Astrocyte (in vitro differentiated cells and primary cell): ENCODE measurements around the gene PCK1. TPM values are rescaled to one million over a fixed set of nuclear protein-coding genes. Genes with fewer than 3 reads are reported as not detected.

Source experiments
- DNase-seq: peaks from one replicate; pipeline ENCODE4 v3.0.0-alpha.2; 2010; ENCODE audit warnings: low read depth
- FAIRE-seq: peaks from 2 replicates; lab custom pipeline; 2011; peaks lifted over from hg19 to GRCh38; lab: Jason Lieb, UNC
- H2AFZ ChIP-seq: 2 replicates; pipeline ENCODE4 v1.6.0; 2012; ENCODE audit warnings: low read depth, low read length, inconsistent platforms
- H3K27ac ChIP-seq: 2 replicates; pipeline ENCODE4 v1.5.1; 2011; ENCODE audit warnings: low read depth, low read length, inconsistent platforms
- H3K27me3 ChIP-seq: 2 replicates; pipeline ENCODE4 v1.6.0; 2011; ENCODE audit warnings: low read length, inconsistent platforms; ENCODE audit not compliant: insufficient read depth
- H3K36me3 ChIP-seq: 2 replicates; pipeline ENCODE4 v1.5.1; 2011; ENCODE audit warnings: low read length, inconsistent platforms; ENCODE audit not compliant: insufficient read depth
- H3K4me1 ChIP-seq: 2 replicates; pipeline ENCODE4 v1.5.1; 2011; ENCODE audit warnings: low read length, inconsistent platforms; ENCODE audit not compliant: insufficient read depth
- H3K4me2 ChIP-seq: 2 replicates; pipeline ENCODE4 v1.6.0; 2012; ENCODE audit warnings: low read length, inconsistent platforms
- H3K4me3 ChIP-seq: 2 replicates; pipeline ENCODE4 v1.5.1; 2011; ENCODE audit warnings: low read depth, mild to moderate bottlenecking, low read length, inconsistent platforms; ENCODE audit not compliant: insufficient read depth
- H3K79me2 ChIP-seq: 2 replicates; pipeline ENCODE4 v1.6.0; 2012; ENCODE audit warnings: mild to moderate bottlenecking, low read length, inconsistent platforms; ENCODE audit not compliant: insufficient read depth
- H3K9ac ChIP-seq: 2 replicates; pipeline ENCODE4 v1.6.0; 2012; ENCODE audit warnings: mild to moderate bottlenecking, low read length, inconsistent platforms
- H3K9me3 ChIP-seq: 2 replicates; pipeline ENCODE4 v1.5.1; 2012; ENCODE audit warnings: low read depth, mild to moderate bottlenecking, low read length, inconsistent platforms; ENCODE audit not compliant: insufficient read depth
- H4K20me1 ChIP-seq: 2 replicates; pipeline ENCODE4 v1.6.0; 2012; ENCODE audit warnings: low read length, inconsistent platforms; ENCODE audit not compliant: insufficient read depth
- H3K27ac Mint-ChIP-seq: one replicate; pipeline ENCODE4 v1.8.0; 2021; ENCODE audit warnings: mild to moderate bottlenecking, mixed read lengths; ENCODE audit not compliant: unreplicated experiment
- H3K27me3 Mint-ChIP-seq: one replicate; pipeline ENCODE4 v1.8.0; 2021; ENCODE audit warnings: low read depth, mixed read lengths; ENCODE audit not compliant: unreplicated experiment
- H3K36me3 Mint-ChIP-seq: one replicate; pipeline ENCODE4 v1.8.0; 2021; ENCODE audit warnings: low read depth, mixed read lengths; ENCODE audit not compliant: unreplicated experiment
- H3K4me1 Mint-ChIP-seq: one replicate; pipeline ENCODE4 v1.8.0; 2021; ENCODE audit warnings: low read depth, mixed read lengths; ENCODE audit not compliant: unreplicated experiment
- H3K4me3 Mint-ChIP-seq: one replicate; pipeline ENCODE4 v1.8.0; 2021; ENCODE audit warnings: mild to moderate bottlenecking, moderate library complexity, mixed read lengths; ENCODE audit not compliant: unreplicated experiment
- H3K9me3 Mint-ChIP-seq: one replicate; pipeline ENCODE4 v1.8.0; 2021; ENCODE audit warnings: mild to moderate bottlenecking, mixed read lengths; ENCODE audit not compliant: unreplicated experiment
- EZH2 ChIP-seq: IDR thresholded peaks from 2 replicates; pipeline ENCODE4 v1.6.1; 2012; ENCODE audit warnings: mild to moderate bottlenecking, low read length, inconsistent platforms; ENCODE audit not compliant: insufficient read depth
- total RNA-seq: library from RNA; stranded (reverse); gene quantifications from 2 replicates; pipeline ENCODE4 v1.2.1, GENCODE V29; 2021
- TF ChIP-seq, protein P1 (sequence below): IDR thresholded peaks from 2 replicates; pipeline ENCODE4 v1.5.1; 2011; ENCODE audit warnings: low read depth, mild to moderate bottlenecking, inconsistent platforms, low read length, moderate library complexity; ENCODE audit not compliant: insufficient read depth

PCK1 gene
- total RNA-seq, 1 donor from 2014 or later: not detected

- no peak for TF ChIP-seq EZH2
- TF ChIP-seq, protein P1, sequence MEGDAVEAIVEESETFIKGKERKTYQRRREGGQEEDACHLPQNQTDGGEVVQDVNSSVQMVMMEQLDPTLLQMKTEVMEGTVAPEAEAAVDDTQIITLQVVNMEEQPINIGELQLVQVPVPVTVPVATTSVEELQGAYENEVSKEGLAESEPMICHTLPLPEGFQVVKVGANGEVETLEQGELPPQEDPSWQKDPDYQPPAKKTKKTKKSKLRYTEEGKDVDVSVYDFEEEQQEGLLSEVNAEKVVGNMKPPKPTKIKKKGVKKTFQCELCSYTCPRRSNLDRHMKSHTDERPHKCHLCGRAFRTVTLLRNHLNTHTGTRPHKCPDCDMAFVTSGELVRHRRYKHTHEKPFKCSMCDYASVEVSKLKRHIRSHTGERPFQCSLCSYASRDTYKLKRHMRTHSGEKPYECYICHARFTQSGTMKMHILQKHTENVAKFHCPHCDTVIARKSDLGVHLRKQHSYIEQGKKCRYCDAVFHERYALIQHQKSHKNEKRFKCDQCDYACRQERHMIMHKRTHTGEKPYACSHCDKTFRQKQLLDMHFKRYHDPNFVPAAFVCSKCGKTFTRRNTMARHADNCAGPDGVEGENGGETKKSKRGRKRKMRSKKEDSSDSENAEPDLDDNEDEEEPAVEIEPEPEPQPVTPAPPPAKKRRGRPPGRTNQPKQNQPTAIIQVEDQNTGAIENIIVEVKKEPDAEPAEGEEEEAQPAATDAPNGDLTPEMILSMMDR: no peak
- Histone ChIP-seq H3K36me3 (no peaks in the 10 kb centered on the region), H3K9me3 (no peaks in the 10 kb centered on the region), H3K79me2 (no peaks in the 10 kb centered on the region), H3K4me1 (no peaks in the 10 kb centered on the region), H3K4me2 (no peak overlapping the region), H3K9ac (no peak overlapping the region), H3K4me3 (no peak overlapping the region), H3K27ac (no peak overlapping the region), H2AFZ (no peak overlapping the region), H4K20me1 (no peaks in the 10 kb centered on the region), H3K27me3 (peaks cover 19% of the 10 kb centered on the region)
- Mint-ChIP-seq H3K36me3 (no peaks in the 10 kb centered on the region), H3K4me3 (no peak overlapping the region), H3K27ac (no peak overlapping the region), H3K9me3 (no peaks in the 10 kb centered on the region), H3K4me1 (no peaks in the 10 kb centered on the region), H3K27me3 (peaks cover 44% of the 10 kb centered on the region)
- no peak for FAIRE-seq
- no peak for DNase-seq
Observed at GRCh38 chr20:57522380-57523140, 38.4 kb upstream of the PCK1 start.

DNA sequence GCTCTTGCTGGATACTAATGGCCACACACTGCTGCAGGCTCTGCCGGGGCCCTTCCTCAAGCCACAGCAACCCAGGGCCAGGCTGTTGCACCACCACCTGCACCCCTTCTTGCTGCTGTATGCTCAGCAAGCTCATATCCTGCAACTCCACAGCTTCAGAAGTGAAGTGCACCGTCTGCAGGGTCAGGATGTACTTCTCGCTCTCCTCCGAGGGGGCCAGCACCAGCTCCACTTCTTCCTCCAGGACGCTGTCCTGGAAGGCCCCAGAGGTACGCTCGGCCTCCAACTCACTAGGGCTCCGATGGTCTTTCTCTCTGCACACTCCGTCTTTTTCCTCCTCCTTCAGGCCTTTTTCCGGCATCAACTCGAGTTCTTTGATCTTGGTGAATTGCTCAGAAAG lies 37.1 kb upstream of the PCK1 start:
- Histone ChIP-seq H3K27me3 (peaks cover 21% of the 10 kb centered on the region), H3K9me3 (no peaks in the 10 kb centered on the region), H3K9ac (no peak overlapping the region), H3K4me3 (no peak overlapping the region), H3K79me2 (no peaks in the 10 kb centered on the region), H4K20me1 (no peaks in the 10 kb centered on the region), H3K4me1 (no peaks in the 10 kb centered on the region), H3K27ac (no peak overlapping the region), H3K36me3 (no peaks in the 10 kb centered on the region), H2AFZ (no peak overlapping the region), H3K4me2 (no peak overlapping the region)
- no peak for DNase-seq
- Mint-ChIP-seq H3K36me3 (no peaks in the 10 kb centered on the region), H3K4me3 (no peak overlapping the region), H3K4me1 (no peaks in the 10 kb centered on the region), H3K27ac (no peak overlapping the region), H3K27me3 (peaks cover 46% of the 10 kb centered on the region), H3K9me3 (no peaks in the 10 kb centered on the region)
- TF ChIP-seq EZH2: no peak
- TF ChIP-seq, protein P1: no peak
- FAIRE-seq: no peak

DNA sequence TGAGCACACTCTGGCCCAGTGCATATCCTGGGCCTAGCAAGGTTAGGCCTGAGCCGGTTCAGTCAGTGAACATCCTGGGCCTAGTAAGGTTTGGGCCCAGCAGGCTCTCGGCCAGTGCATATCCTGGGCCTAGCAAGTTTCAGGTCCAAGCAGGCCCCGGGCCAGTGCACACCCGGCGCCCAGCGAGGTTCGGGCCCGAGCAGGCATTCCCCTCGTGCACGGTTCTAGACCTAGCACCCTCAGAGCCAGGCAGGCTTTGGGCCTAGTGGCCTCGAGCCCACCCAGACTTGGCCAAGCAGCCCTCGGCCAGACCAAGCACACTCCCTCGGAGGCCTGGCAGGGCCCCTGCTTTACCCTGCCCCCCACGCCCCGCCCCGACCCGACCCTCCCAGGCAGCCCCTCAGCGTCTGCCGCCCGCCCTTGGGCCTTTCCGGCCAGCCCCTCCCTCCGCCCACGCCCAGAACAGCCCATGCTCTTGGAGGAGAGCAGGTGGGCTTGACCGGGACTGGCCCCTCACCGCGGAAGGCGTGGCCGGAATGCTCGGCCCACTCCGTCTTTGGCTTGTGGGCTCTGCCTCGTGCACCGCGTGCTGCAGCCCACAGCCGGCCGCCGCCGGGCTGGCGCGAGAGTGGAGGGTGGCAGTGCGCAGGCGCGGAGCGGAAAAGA lies 36.3 kb upstream of the PCK1 start, which contains the start of gene CTCFL:
CTCFL (minus strand) TSS at position 630 of the 666 bp plus-strand sequence. CDS start 935 bp downstream, outside the sequence.
- FAIRE-seq (no peak), DNase-seq (no peak)
- Histone ChIP-seq H3K36me3 (no peaks in the 10 kb centered on the region), H3K9me3 (no peaks in the 10 kb centered on the region), H3K27me3 (peaks cover 25% of the 10 kb centered on the region), H3K9ac (no peak within 1 kb of the TSS), H4K20me1 (no peaks in the 10 kb centered on the region), H3K4me3 (no peak within 1 kb of the TSS), H3K79me2 (no peaks in the 10 kb centered on the region), H3K27ac (no peak within 1 kb of the TSS), H3K4me1 (no peaks in the 10 kb centered on the region), H3K4me2 (no peak within 1 kb of the TSS), H2AFZ (no peak within 1 kb of the TSS)
- no peaks in the 10 kb centered on the region for H3K36me3 Mint-ChIP-seq
- no peak for TF ChIP-seq EZH2
- TF ChIP-seq, protein P1: no peak
- no peaks in the 10 kb centered on the region for H3K4me1 Mint-ChIP-seq
- no peak within 1 kb of the TSS for H3K27ac Mint-ChIP-seq
- H3K4me3 Mint-ChIP-seq: no peak within 1 kb of the TSS
- H3K9me3 Mint-ChIP-seq: no peaks in the 10 kb centered on the region
- H3K27me3 Mint-ChIP-seq: peaks cover 41% of the 10 kb centered on the region
